Panc1 (cell line): ENCODE measurements around the gene SLC12A5.

ENCODE experiments used
- SIN3A ChIP-seq: IDR thresholded peaks from 2 replicates; pipeline ENCODE4 v1.6.1; 2012; ENCODE audit warnings: low read depth, mild to moderate bottlenecking, low read length, moderate library complexity, borderline replicate concordance; ENCODE audit not compliant: insufficient read depth
- TF ChIP-seq, protein P1 (sequence below): fragments of 450-650 bp; IDR thresholded peaks from 2 replicates; pipeline ENCODE4 v1.5.1; 2017; ENCODE audit warnings: mild to moderate bottlenecking

DNA sequence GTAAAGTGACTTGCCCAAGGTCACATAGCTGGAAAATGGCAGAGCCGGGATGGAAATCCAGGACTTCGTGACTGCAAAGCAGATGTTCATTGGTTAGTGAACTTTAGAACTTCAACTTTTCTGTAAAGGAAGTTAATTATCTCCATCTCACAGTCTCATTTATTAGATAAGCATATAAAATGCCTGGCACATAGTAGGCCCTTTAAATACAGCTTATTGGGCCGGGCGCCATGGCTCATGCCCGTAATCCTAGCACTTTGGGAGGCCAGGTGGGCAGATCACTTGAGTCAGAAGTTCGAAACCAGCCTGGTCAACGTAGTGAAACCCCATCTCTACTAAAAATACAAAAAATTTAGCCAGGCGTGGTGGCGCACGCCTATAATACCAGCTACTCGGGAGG is 22.1 kb upstream of the SLC12A5 start:
- TF ChIP-seq, protein P1, sequence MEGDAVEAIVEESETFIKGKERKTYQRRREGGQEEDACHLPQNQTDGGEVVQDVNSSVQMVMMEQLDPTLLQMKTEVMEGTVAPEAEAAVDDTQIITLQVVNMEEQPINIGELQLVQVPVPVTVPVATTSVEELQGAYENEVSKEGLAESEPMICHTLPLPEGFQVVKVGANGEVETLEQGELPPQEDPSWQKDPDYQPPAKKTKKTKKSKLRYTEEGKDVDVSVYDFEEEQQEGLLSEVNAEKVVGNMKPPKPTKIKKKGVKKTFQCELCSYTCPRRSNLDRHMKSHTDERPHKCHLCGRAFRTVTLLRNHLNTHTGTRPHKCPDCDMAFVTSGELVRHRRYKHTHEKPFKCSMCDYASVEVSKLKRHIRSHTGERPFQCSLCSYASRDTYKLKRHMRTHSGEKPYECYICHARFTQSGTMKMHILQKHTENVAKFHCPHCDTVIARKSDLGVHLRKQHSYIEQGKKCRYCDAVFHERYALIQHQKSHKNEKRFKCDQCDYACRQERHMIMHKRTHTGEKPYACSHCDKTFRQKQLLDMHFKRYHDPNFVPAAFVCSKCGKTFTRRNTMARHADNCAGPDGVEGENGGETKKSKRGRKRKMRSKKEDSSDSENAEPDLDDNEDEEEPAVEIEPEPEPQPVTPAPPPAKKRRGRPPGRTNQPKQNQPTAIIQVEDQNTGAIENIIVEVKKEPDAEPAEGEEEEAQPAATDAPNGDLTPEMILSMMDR = no peak
- no peak for TF ChIP-seq SIN3A
